Calu3 (cell line): ENCODE results near the gene TMCO1. TPM values are rescaled to one million over a fixed set of nuclear protein-coding genes. Genes with fewer than 3 reads are reported as not detected.
"Not testable (repeated sequence)": the region's sequence is repeated elsewhere in the genome, so short reads cannot be mapped to it uniquely, and the experiment has no call there.

Experiments used
- BruUV-seq: library from RNA; stranded (reverse); fragments of 400-500 nt; replicated peaks from 2 replicates; lab custom pipeline; 2021; lab: Mats Ljungman, UMichigan
- CTCF ChIA-PET: fragments of 300-600 bp; sonication (Branson Sonifier 250); formaldehyde crosslinking; loops from one replicate; lab custom pipeline; 2022; ENCODE audit warnings: antibody characterized with exemption; lab: Charles Lee
- DNase-seq: peaks from one replicate; pipeline ENCODE4 v3.0.0; 2022
- H3K27ac Mint-ChIP-seq: one replicate; pipeline ENCODE4 v1.8.0; 2022; ENCODE audit warnings: mixed read lengths; ENCODE audit not compliant: unreplicated experiment
- H3K27me3 Mint-ChIP-seq: one replicate; pipeline ENCODE4 v1.8.0; 2022; ENCODE audit warnings: mixed read lengths; ENCODE audit not compliant: unreplicated experiment
- H3K36me3 Mint-ChIP-seq: one replicate; pipeline ENCODE4 v1.8.0; 2022; ENCODE audit warnings: mild to moderate bottlenecking, moderate library complexity, mixed read lengths; ENCODE audit not compliant: insufficient read depth, unreplicated experiment
- H3K4me1 Mint-ChIP-seq: one replicate; pipeline ENCODE4 v1.8.0; 2022; ENCODE audit warnings: mild to moderate bottlenecking, low read depth, mixed read lengths; ENCODE audit not compliant: unreplicated experiment
- H3K4me3 Mint-ChIP-seq: one replicate; pipeline ENCODE4 v1.8.0; 2022; ENCODE audit warnings: mild to moderate bottlenecking, low read depth, moderate library complexity, mixed read lengths; ENCODE audit not compliant: unreplicated experiment
- H3K9me3 Mint-ChIP-seq: one replicate; pipeline ENCODE4 v1.8.0; 2022; ENCODE audit warnings: low read depth, mixed read lengths; ENCODE audit not compliant: unreplicated experiment
- CTCF ChIP-seq: fragments of 200-600 bp; IDR thresholded peaks from one replicate; pipeline ENCODE4 v1.8.0; 2022; ENCODE audit warnings: antibody characterized with exemption; ENCODE audit not compliant: unreplicated experiment
- intact Hi-C: fragments of 100-400 bp; cut with micrococcal nuclease; formaldehyde crosslinking; loops from one replicate; pipeline ENCODE4 v1.10.0; 2022; ENCODE audit not compliant: unreplicated experiment
- total RNA-seq: library from RNA; stranded (reverse); gene quantifications from 2 replicates; pipeline ENCODE4 v1.2.3, GENCODE V29; 2022

TMCO1 gene
- total RNA-seq, 1 experiment from 2014 or later: 157 TPM

GRCh38 chr1:165683848-165684485 lies 84.7 kb downstream of the TMCO1 start:
- DNase-seq: no peak

GRCh38 chr1:165680773-165681172 lies 87.9 kb downstream of the TMCO1 start:
- peaks cover 11% of the 10 kb centered on the region for H3K36me3 Mint-ChIP-seq
- H3K4me1 Mint-ChIP-seq, BruUV-seq: not testable (repeated sequence)

More at GRCh38 chr1:165683848-165684485, 84.7 kb downstream of the TMCO1 start:
- H3K9me3 Mint-ChIP-seq: no peaks in the 10 kb centered on the region
- TF ChIP-seq CTCF: no peak
- no TSS peak for BruUV-seq
- H3K27ac Mint-ChIP-seq: no peak overlapping the region
- H3K27me3 Mint-ChIP-seq: no peaks in the 10 kb centered on the region
- H3K36me3 Mint-ChIP-seq: peaks cover 5% of the 10 kb centered on the region
- no peaks in the 10 kb centered on the region for H3K4me1 Mint-ChIP-seq
- no peak overlapping the region for H3K4me3 Mint-ChIP-seq
- intact Hi-C loops: no loop called here
- CTCF ChIA-PET: interaction anchor here (0.6 kb wide), 1 partner anchor 645 kb away, joined by 3 read pairs; no protein-coding TSS in a partner anchor

GRCh38 chr1:165680303-165680702 lies 88.4 kb downstream of the TMCO1 start:
- BruUV-seq: no TSS peak
- TF ChIP-seq CTCF: no peak
- Mint-ChIP-seq H3K36me3 (peaks cover 11% of the 10 kb centered on the region), H3K27me3 (no peaks in the 10 kb centered on the region), H3K27ac (peak overlapping the region; percentile 43), H3K4me3 (no peak overlapping the region), H3K4me1 (no peaks in the 10 kb centered on the region), H3K9me3 (no peaks in the 10 kb centered on the region)
- DNase-seq: no peak
- intact Hi-C loops: no loop called here
- CTCF ChIA-PET: no interaction called here

More at GRCh38 chr1:165680773-165681172, 87.9 kb downstream of the TMCO1 start:
- CTCF ChIA-PET, H3K27ac Mint-ChIP-seq, H3K4me3 Mint-ChIP-seq, H3K27me3 Mint-ChIP-seq, H3K9me3 Mint-ChIP-seq, intact Hi-C loops, DNase-seq: not testable (repeated sequence)

- H3K27me3 Mint-ChIP-seq: no peaks in the 10 kb centered on the region
- intact Hi-C loops: loop anchor here (5.0 kb wide), 1 partner anchor 77 kb away; no protein-coding TSS in a partner anchor
- DNase-seq: no peak
These were observed 89.2 kb downstream of the TMCO1 start for GRCh38 chr1:165679282-165680036.

More at GRCh38 chr1:165679282-165680036, 89.2 kb downstream of the TMCO1 start:
- CTCF ChIA-PET: no interaction called here
- Mint-ChIP-seq H3K27ac (no peak overlapping the region), H3K9me3 (no peaks in the 10 kb centered on the region), H3K4me1 (no peaks in the 10 kb centered on the region), H3K4me3 (no peak overlapping the region), H3K36me3 (peaks cover 11% of the 10 kb centered on the region)
- no peak for TF ChIP-seq CTCF
- BruUV-seq: no TSS peak
